A549 (cell line): ENCODE data around the gene CIAO2A. TPM values are rescaled to one million over a fixed set of nuclear protein-coding genes. Genes with fewer than 3 reads are reported as not detected.

ENCODE experiments used
- ATAC-seq, 2 experiments: fragments of 200-7000 bp in 1 of 2; fragments of >200 bp in 1 of 2; cut with Nextera tagmentation in 1 of 2; cut with Tn5 transposase in 1 of 2; 3 replicates each; pipeline versions ENCODE4 v1.8.0 to v1.9.1; 2018 to 2020; ENCODE audit warnings: mild to moderate bottlenecking in 1 of 2, moderate library complexity in 1 of 2
- CTCF ChIA-PET: fragments of 300-600 bp; sonication (Branson Sonifier 250); formaldehyde crosslinking; extraction: SDS; loops from one replicate; lab custom pipeline; 2021; ENCODE audit warnings: antibody characterized with exemption, inconsistent platforms; lab: Yijun Ruan, JAX
- POLR2A ChIA-PET: fragments of 350-600 bp; formaldehyde crosslinking; extraction: SDS; loops from one replicate; lab custom pipeline; 2021; ENCODE audit warnings: antibody characterized with exemption, inconsistent platforms; lab: Yijun Ruan, JAX
- DNase-seq, 2 experiments: peaks; one replicate each; pipeline versions ENCODE4 v3.0.0 to v3.0.0-alpha.2; 2011 to 2016; ENCODE audit warnings: low read depth in 1 of 2, low spot score in 1 of 2
- FAIRE-seq: peaks from 2 replicates; lab custom pipeline; 2011; peaks lifted over from hg19 to GRCh38; lab: Jason Lieb, UNC
- H3K27ac ChIP-seq, 2 experiments: fragments of >200 bp; sonication (Bioruptor Twin); formaldehyde crosslinking; 3 replicates each; pipeline ENCODE4 v1.5.1; 2016 to 2017
- H3K4me1 ChIP-seq: fragments of >200 bp; sonication (Bioruptor Twin); formaldehyde crosslinking; 3 replicates; pipeline ENCODE4 v1.6.1; 2016
- H3K4me2 ChIP-seq: fragments of >200 bp; sonication (Bioruptor Twin); formaldehyde crosslinking; 3 replicates; pipeline ENCODE4 v1.6.1; 2016
- H3K4me3 ChIP-seq: fragments of >200 bp; sonication (Bioruptor Twin); formaldehyde crosslinking; 3 replicates; pipeline ENCODE4 v1.5.1; 2016
- H3K9me3 ChIP-seq: fragments of >200 bp; sonication (Bioruptor Twin); formaldehyde crosslinking; 3 replicates; pipeline ENCODE4 v1.6.1; 2016
- BCL3 ChIP-seq: fragments of >200 bp; sonication (Bioruptor Twin); formaldehyde crosslinking; IDR thresholded peaks from 3 replicates; pipeline ENCODE4 v1.6.1; 2016
- BHLHE40 ChIP-seq: IDR thresholded peaks from 2 replicates; pipeline ENCODE4 v1.6.1; 2012; ENCODE audit warnings: low read depth, low read length, inconsistent platforms
- CBX2 ChIP-seq: fragments of 200-600 bp; sonication (generic); IDR thresholded peaks from 2 replicates; pipeline ENCODE4 v1.6.1; 2016; ENCODE audit warnings: low read depth, mild to moderate bottlenecking, borderline replicate concordance
- CEBPB ChIP-seq, 2 experiments: fragments of >200 bp in 1 of 2; sonication (Bioruptor Twin) in 1 of 2; formaldehyde crosslinking in 1 of 2; IDR thresholded peaks; 2 replicates each; pipeline ENCODE4 v1.6.1; 2012 to 2016
- CHD2 ChIP-seq: fragments of 150-350 bp; IDR thresholded peaks from 2 replicates; pipeline ENCODE4 v1.6.1; 2014; ENCODE audit warnings: low read length; ENCODE audit not compliant: partially characterized antibody
- EP300 ChIP-seq, 2 experiments: fragments of >200 bp; sonication (Bioruptor Twin); formaldehyde crosslinking; IDR thresholded peaks; 2 replicates in 1 of 2; 3 replicates in 1 of 2; pipeline ENCODE4 v1.6.1; 2016 to 2017
- FOSB ChIP-seq: fragments of 250-450 bp; sonication (Bioruptor Pico); IDR thresholded peaks from 2 replicates; pipeline ENCODE4 v1.5.0; 2020; ENCODE audit warnings: mild to moderate bottlenecking, moderate library complexity
- FOSL2 ChIP-seq, 2 experiments: fragments of 450-650 bp in 1 of 2; fragments of >200 bp in 1 of 2; sonication (Bioruptor Twin) in 1 of 2; formaldehyde crosslinking; IDR thresholded peaks; 2 replicates each; pipeline versions ENCODE4 v1.5.0 to v1.6.1; 2016 to 2020; ENCODE audit warnings: mild to moderate bottlenecking in 1 of 2, moderate library complexity in 1 of 2
- HDAC2 ChIP-seq: fragments of 200-600 bp; sonication (generic); IDR thresholded peaks from 2 replicates; pipeline ENCODE4 v1.6.1; 2016
- HOXB5 ChIP-seq: fragments of 250-450 bp; sonication (Bioruptor Pico); IDR thresholded peaks from 2 replicates; pipeline ENCODE4 v1.5.0; 2020; ENCODE audit warnings: mild to moderate bottlenecking, moderate library complexity
- KDM1A ChIP-seq: fragments of 200-600 bp; sonication (generic); IDR thresholded peaks from 2 replicates; pipeline ENCODE4 v1.6.1; 2016; ENCODE audit warnings: low read depth, mild to moderate bottlenecking
- MAFK ChIP-seq: fragments of 450-650 bp; IDR thresholded peaks from 2 replicates; pipeline ENCODE4 v1.6.1; 2014; ENCODE audit not compliant: partially characterized antibody
- NR3C1 ChIP-seq: fragments of >200 bp; sonication (Bioruptor Twin); formaldehyde crosslinking; IDR thresholded peaks from 3 replicates; pipeline ENCODE4 v1.6.1; 2017
- POLR2A ChIP-seq: IDR thresholded peaks from 2 replicates; pipeline ENCODE4 v1.6.1; 2012; ENCODE audit warnings: mild to moderate bottlenecking, low read length
- RCOR1 ChIP-seq: fragments of 150-350 bp; IDR thresholded peaks from 2 replicates; pipeline ENCODE4 v1.6.1; 2014; ENCODE audit warnings: antibody characterized with exemption, low read length, low read depth
- RFX5 ChIP-seq: fragments of 450-650 bp; IDR thresholded peaks from 2 replicates; pipeline ENCODE4 v1.7.1; 2014; ENCODE audit warnings: antibody characterized with exemption, mild to moderate bottlenecking, moderate library complexity
- ZC3H11A ChIP-seq: fragments of 450-650 bp; IDR thresholded peaks from 2 replicates; pipeline ENCODE4 v1.6.1; 2014; ENCODE audit warnings: antibody characterized with exemption, mild to moderate bottlenecking
- WGBS: methylation state at CpG from one replicate; pipeline ENCODE4 v1.1.6; 2017; ENCODE audit errors: missing lambda C conversion rate; 5-methylcytosine and 5-hydroxymethylcytosine counted together
- polyA plus RNA-seq, 4 experiments: library from polyadenylated mRNA; depleted of rRNA in 3 of 4; stranded (reverse); fragments of >200 nt; fragmentation: RNase III in 1 of 4; extraction: RNeasy Plus Mini Kit Qiagen cat#74134 plus additional on column Dnase treatment in 1 of 4; gene quantifications; 2 replicates in 3 of 4; 3 replicates in 1 of 4; pipeline ENCODE4 v1.2.3, GENCODE V29; 2011 to 2017
- TF ChIP-seq, protein P1 (sequence below): IDR thresholded peaks from 2 replicates; pipeline ENCODE4 v1.6.1; 2012
- TF ChIP-seq, protein P2 (sequence below): fragments of 150-350 bp; IDR thresholded peaks from 2 replicates; pipeline ENCODE4 v1.6.1; 2014; ENCODE audit warnings: low read depth, mild to moderate bottlenecking, low read length
- TF ChIP-seq, protein P3 (sequence below): fragments of >200 bp; sonication (Bioruptor Twin); formaldehyde crosslinking; IDR thresholded peaks from 2 replicates; pipeline ENCODE4 v1.6.1; 2016
- TF ChIP-seq, protein P4 (sequence below): fragments of 200-600 bp; sonication (generic); IDR thresholded peaks from 2 replicates; pipeline ENCODE4 v1.6.1; 2016; ENCODE audit warnings: antibody characterized with exemption, mild to moderate bottlenecking, moderate library complexity

CIAO2A gene
- polyA plus RNA-seq, 2 of the 4 experiments (the other 2 are of a cell fraction) = 156 to 231 TPM

GRCh38 chr15:64143276-64143675, 49.6 kb upstream of the CIAO2A start:
- no peak for DNase-seq
- CTCF ChIA-PET = interaction anchor here (2.6 to 7.0 kb wide), 2 partner anchors 9 to 10 kb away, joined by 9 to 65 read pairs; partner anchors contain the start of gene SNX22
- WGBS = 87% methylated on average over 6 of the region's 6 CpGs
- no peak overlapping the region for H3K4me2 ChIP-seq
- H3K4me3 ChIP-seq = no peak overlapping the region
- H3K27ac ChIP-seq = no peak overlapping the region
- no peak for ATAC-seq
- no peaks in the 10 kb centered on the region for H3K9me3 ChIP-seq
- H3K4me1 ChIP-seq = no peaks in the 10 kb centered on the region
- FAIRE-seq = no peak
- no peak for TF ChIP-seq BCL3
- TF ChIP-seq FOSB (CRISPR knock-in tag) = no peak
- no peak for TF ChIP-seq NR3C1
- TF ChIP-seq, protein P1, sequence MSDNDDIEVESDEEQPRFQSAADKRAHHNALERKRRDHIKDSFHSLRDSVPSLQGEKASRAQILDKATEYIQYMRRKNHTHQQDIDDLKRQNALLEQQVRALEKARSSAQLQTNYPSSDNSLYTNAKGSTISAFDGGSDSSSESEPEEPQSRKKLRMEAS = no peak
- TF ChIP-seq EP300 (IDR thresholded peaks at IDR 0.05) = no peak
- TF ChIP-seq KDM1A = no peak
- TF ChIP-seq CHD2 = no peak
- TF ChIP-seq, protein P2, sequence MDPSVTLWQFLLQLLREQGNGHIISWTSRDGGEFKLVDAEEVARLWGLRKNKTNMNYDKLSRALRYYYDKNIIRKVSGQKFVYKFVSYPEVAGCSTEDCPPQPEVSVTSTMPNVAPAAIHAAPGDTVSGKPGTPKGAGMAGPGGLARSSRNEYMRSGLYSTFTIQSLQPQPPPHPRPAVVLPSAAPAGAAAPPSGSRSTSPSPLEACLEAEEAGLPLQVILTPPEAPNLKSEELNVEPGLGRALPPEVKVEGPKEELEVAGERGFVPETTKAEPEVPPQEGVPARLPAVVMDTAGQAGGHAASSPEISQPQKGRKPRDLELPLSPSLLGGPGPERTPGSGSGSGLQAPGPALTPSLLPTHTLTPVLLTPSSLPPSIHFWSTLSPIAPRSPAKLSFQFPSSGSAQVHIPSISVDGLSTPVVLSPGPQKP = no peak
- TF ChIP-seq, protein P3, sequence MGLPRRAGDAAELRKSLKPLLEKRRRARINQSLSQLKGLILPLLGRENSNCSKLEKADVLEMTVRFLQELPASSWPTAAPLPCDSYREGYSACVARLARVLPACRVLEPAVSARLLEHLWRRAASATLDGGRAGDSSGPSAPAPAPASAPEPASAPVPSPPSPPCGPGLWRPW = no peak
- no peak for TF ChIP-seq FOSL2 (IDR thresholded peaks at IDR 0.05)
- TF ChIP-seq FOSL2 (CRISPR knock-in tag; IDR thresholded peaks at IDR 0.05) = no peak
- TF ChIP-seq CEBPB (IDR thresholded peaks at IDR 0.05) = no peak
- no peak for TF ChIP-seq CBX2
- no peak for TF ChIP-seq MAFK
- TF ChIP-seq, all 56 proteins: peak for 0
- POLR2A ChIA-PET = no interaction called here

GRCh38 chr15:64141798-64142512, 48.3 kb upstream of the CIAO2A start:
- no peak overlapping the region for H3K4me3 ChIP-seq
- TF ChIP-seq ZC3H11A (no peak), CHD2 (no peak), HDAC2 (no peak), POLR2A (no peak), RCOR1 (no peak), BHLHE40 (no peak), HOXB5 (CRISPR knock-in tag) (no peak), RFX5 (no peak), FOSB (CRISPR knock-in tag) (no peak), CBX2 (no peak)
- TF ChIP-seq, protein P4, sequence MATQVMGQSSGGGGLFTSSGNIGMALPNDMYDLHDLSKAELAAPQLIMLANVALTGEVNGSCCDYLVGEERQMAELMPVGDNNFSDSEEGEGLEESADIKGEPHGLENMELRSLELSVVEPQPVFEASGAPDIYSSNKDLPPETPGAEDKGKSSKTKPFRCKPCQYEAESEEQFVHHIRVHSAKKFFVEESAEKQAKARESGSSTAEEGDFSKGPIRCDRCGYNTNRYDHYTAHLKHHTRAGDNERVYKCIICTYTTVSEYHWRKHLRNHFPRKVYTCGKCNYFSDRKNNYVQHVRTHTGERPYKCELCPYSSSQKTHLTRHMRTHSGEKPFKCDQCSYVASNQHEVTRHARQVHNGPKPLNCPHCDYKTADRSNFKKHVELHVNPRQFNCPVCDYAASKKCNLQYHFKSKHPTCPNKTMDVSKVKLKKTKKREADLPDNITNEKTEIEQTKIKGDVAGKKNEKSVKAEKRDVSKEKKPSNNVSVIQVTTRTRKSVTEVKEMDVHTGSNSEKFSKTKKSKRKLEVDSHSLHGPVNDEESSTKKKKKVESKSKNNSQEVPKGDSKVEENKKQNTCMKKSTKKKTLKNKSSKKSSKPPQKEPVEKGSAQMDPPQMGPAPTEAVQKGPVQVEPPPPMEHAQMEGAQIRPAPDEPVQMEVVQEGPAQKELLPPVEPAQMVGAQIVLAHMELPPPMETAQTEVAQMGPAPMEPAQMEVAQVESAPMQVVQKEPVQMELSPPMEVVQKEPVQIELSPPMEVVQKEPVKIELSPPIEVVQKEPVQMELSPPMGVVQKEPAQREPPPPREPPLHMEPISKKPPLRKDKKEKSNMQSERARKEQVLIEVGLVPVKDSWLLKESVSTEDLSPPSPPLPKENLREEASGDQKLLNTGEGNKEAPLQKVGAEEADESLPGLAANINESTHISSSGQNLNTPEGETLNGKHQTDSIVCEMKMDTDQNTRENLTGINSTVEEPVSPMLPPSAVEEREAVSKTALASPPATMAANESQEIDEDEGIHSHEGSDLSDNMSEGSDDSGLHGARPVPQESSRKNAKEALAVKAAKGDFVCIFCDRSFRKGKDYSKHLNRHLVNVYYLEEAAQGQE = no peak
- TF ChIP-seq, protein P3 = no peak
- H3K4me2 ChIP-seq = no peak overlapping the region
- ChIA-PET CTCF (interaction anchor here (0.6 to 7.0 kb wide), 3 partner anchors 11 to 197 kb away, joined by 3 to 65 read pairs (median 4); partner anchors contain the start of gene SNX22), POLR2A (no interaction called here)
- ATAC-seq (no peak), FAIRE-seq (no peak), DNase-seq (no peak)
- H3K4me1 ChIP-seq = no peaks in the 10 kb centered on the region
- WGBS = 92% methylated on average over 8 of the region's 8 CpGs
- H3K27ac ChIP-seq = no peak overlapping the region
- no peaks in the 10 kb centered on the region for H3K9me3 ChIP-seq
